ENCODE measurements around the gene ANKRD55.
"Not testable (repeated sequence)": the region's sequence is repeated elsewhere in the genome, so short reads cannot be mapped to it uniquely, and the experiment has no call there.

The ANKRD55 gene

DNA sequence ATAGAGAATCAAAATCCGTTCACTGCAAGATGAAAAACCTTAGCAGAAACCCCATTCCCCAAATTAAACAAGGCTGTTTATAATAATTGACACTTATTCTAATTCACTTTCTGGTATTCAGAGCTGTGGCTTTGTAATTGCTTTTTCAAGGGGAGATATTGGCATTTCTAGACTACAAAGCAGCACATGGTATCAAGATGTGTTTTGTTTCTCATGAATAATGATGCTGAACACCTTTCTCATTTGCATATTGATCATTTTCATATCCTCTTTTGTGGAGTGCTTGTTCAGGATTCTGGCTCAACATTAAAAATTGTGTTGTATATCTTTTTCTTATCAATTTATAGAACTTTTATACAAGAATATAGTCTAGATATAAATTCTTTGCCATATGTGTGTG is 22.4 kb upstream of the ANKRD55 start:
- no peak for TF ChIP-seq CTCF (IDR thresholded peaks at IDR 0.05; ENCODE audit: low read depth, low read length)
- in situ Hi-C loops (cut with HindIII; ENCODE audit: low sequenced_read_pairs), result loop anchor here (25.0 kb wide), 1 partner anchor 1007 kb away; no protein-coding TSS in a partner anchor
- H3K4me3 ChIP-seq (ENCODE audit: low read depth, low read length), result no peak overlapping the region
- DNase-seq (ENCODE audit: low read depth, low spot score), result no peak

DNA sequence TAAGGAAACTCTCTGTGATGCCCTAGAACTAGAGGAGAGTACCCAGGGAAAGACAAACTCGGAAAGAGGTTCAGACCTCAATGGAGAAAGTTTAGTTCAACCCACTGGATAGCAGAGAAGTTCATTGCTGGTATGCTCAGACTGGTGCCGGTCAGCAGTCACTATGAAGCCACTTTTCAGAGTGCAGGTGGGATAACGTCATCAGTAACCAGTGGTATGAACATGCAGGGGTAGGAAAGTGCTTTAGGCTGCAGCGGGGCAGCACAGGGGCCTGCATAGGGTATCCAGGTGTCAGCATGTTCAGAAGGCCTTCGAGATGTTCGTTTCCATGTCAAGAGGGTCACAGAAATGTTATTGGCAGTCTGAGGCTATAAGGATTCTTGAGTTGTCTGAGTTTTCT is 20.8 kb upstream of the ANKRD55 start:
- TF ChIP-seq CTCF (IDR thresholded peaks at IDR 0.05; ENCODE audit: low read depth, low read length), result no peak
- in situ Hi-C loops (cut with HindIII; ENCODE audit: low sequenced_read_pairs), result loop anchor here (25.0 kb wide), 1 partner anchor 1008 kb away; no protein-coding TSS in a partner anchor
- no peak overlapping the region for H3K4me3 ChIP-seq (ENCODE audit: low read depth, low read length)
- DNase-seq (ENCODE audit: low read depth, low spot score), result no peak

DNA sequence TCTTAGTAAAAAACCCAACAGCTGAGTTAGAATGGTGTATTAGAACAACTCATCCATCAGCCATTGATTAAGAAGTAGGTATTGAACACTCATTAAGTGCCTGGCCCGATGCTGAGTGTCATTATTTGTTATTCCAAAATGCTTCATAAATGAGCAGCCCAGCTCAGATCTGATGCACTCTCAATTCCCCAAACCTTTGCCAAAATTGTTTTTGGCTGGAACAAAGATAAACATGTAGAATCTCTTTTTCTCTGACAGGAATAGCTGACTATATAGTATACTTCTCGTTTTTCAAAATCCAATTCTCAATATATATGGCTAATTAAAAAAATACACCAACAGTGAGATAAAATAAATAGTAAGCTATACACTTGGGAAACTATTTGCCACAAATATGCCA is 20.0 kb upstream of the ANKRD55 start:
- no peak overlapping the region for H3K4me3 ChIP-seq (ENCODE audit: low read depth, low read length)
- DNase-seq (ENCODE audit: low read depth, low spot score), result no peak
- in situ Hi-C loops (cut with HindIII; ENCODE audit: low sequenced_read_pairs), result loop anchor here (25.0 kb wide), 1 partner anchor 1009 kb away; no protein-coding TSS in a partner anchor
- TF ChIP-seq CTCF (IDR thresholded peaks at IDR 0.05; ENCODE audit: low read depth, low read length), result no peak

GRCh38 chr5:56251918-56252553 is 18.9 kb upstream of the ANKRD55 start:
- in situ Hi-C loops (cut with HindIII; ENCODE audit: low sequenced_read_pairs), result loop anchor here (25.0 kb wide), 1 partner anchor 1010 kb away; no protein-coding TSS in a partner anchor
- no peak for TF ChIP-seq CTCF (IDR thresholded peaks at IDR 0.05; ENCODE audit: low read depth, low read length)
- DNase-seq (ENCODE audit: low read depth, low spot score), result no peak
- no peak overlapping the region for H3K4me3 ChIP-seq (ENCODE audit: low read depth, low read length)

DNA sequence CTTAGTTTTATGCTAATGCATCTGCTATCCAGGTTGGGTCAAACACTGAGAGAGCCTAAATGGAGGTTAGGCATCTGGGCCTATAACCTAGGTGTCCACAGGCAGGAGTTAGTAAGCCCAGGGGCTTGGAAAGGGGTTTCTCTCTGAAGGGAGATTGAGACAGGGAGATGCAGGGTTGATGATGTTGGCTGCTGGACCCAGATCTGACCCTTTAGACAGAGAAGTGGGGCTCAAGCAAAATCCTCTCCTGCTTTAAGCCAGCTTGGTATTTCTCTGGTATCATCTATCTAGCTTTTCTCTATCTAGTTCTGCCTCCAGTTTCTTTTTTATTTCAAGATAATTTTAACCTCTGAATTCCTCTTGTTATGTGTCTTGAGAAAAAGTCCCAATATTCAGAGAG is 18.3 kb upstream of the ANKRD55 start:
- in situ Hi-C loops (cut with HindIII; ENCODE audit: low sequenced_read_pairs), result loop anchor here (25.0 kb wide), 1 partner anchor 1011 kb away; no protein-coding TSS in a partner anchor
- DNase-seq (ENCODE audit: low read depth, low spot score), result no peak
- TF ChIP-seq CTCF (IDR thresholded peaks at IDR 0.05; ENCODE audit: low read depth, low read length), result no peak

GRCh38 chr5:56250011-56250410 is 16.9 kb upstream of the ANKRD55 start:
- no peak for DNase-seq (ENCODE audit: low read depth, low spot score)
- TF ChIP-seq CTCF (IDR thresholded peaks at IDR 0.05; ENCODE audit: low read depth, low read length), result no peak
- no peak overlapping the region for H3K4me3 ChIP-seq (ENCODE audit: low read depth, low read length)
- in situ Hi-C loops (cut with HindIII; ENCODE audit: low sequenced_read_pairs), result loop anchor here (25.0 kb wide), 1 partner anchor 1012 kb away; no protein-coding TSS in a partner anchor

More for the DNA sequence above, 18.3 kb upstream of the ANKRD55 start:
- H3K4me3 ChIP-seq (ENCODE audit: low read depth, low read length), result no peak overlapping the region

- H3K4me3 ChIP-seq (ENCODE audit: low read depth, low read length); DNase-seq (ENCODE audit: low read depth, low spot score); in situ Hi-C loops (cut with HindIII; ENCODE audit: low sequenced_read_pairs): not testable (repeated sequence)
Observed at GRCh38 chr5:56249085-56249484, 16.0 kb upstream of the ANKRD55 start.

Measured in astrocyte of the spinal cord (primary cell).